Heart left ventricle (tissue), 16 donors: ENCODE measurements around the gene PEX19. TPM values are rescaled to one million over a fixed set of nuclear protein-coding genes. Genes with fewer than 3 reads are reported as not detected.

ENCODE experiments used
- ATAC-seq, 4 donors: fragments of 200-7000 bp; cut with Tn5 transposase; one replicate each; pipeline ENCODE4 v1.9.1; 2020 to 2022; ENCODE audit warnings: moderate library complexity in 4 of 4, mild to moderate bottlenecking in 3 of 4, moderate number of reproducible peaks in 1 of 4
- DNase-seq, 5 donors: peaks; one replicate each; pipeline ENCODE4 v3.0.0-alpha.2; 2020
- H3K27ac ChIP-seq, 12 donors: fragments of 200-600 bp; sonication (generic) in 4 of 12; one replicate each; pipeline versions ENCODE4 v1.5.0 to v1.8.0; 2016 to 2022; ENCODE audit warnings: mild to moderate bottlenecking in 2 of 12
- H3K27me3 ChIP-seq, 9 donors: fragments of 200-600 bp; sonication (generic) in 2 of 9; one replicate each; pipeline versions ENCODE4 v1.5.1 to v1.8.0; 2016 to 2022; ENCODE audit warnings: mild to moderate bottlenecking in 3 of 9
- H3K36me3 ChIP-seq, 9 donors: fragments of 200-600 bp; sonication (generic) in 2 of 9; one replicate each; pipeline versions ENCODE4 v1.5.0 to v1.8.0; 2018 to 2022; ENCODE audit warnings: mild to moderate bottlenecking in 2 of 9
- H3K4me1 ChIP-seq, 12 donors: fragments of 200-600 bp; sonication (generic) in 4 of 12; one replicate each; pipeline versions ENCODE4 v1.5.0 to v1.8.0; 2016 to 2022; ENCODE audit warnings: mild to moderate bottlenecking in 3 of 12
- H3K4me3 ChIP-seq, 12 donors: fragments of 200-600 bp; sonication (generic) in 4 of 12; one replicate each; pipeline versions ENCODE4 v1.5.0 to v1.8.0; 2017 to 2022; ENCODE audit warnings: mild to moderate bottlenecking in 9 of 12, moderate library complexity in 4 of 12
- H3K9me3 ChIP-seq, 12 donors: fragments of 200-600 bp; sonication (generic) in 4 of 12; one replicate each; pipeline versions ENCODE4 v1.5.0 to v1.8.0; 2016 to 2022; ENCODE audit warnings: mild to moderate bottlenecking in 1 of 12
- POLR2A ChIP-seq, 2 donors: fragments of 450-650 bp; IDR thresholded peaks; one replicate each; pipeline ENCODE4 v1.6.1; 2017; ENCODE audit warnings: antibody characterized with exemption in 2 of 2, mild to moderate bottlenecking in 2 of 2, moderate library complexity in 2 of 2
- WGBS, 4 donors: extraction: QIAGEN DNeasy Blood & Tissue Kit in 2 of 4; methylation state at CpG; one replicate each; pipeline versions ENCODE4 v1.1.5 to v1.1.7; 2013 to 2018; 5-methylcytosine and 5-hydroxymethylcytosine counted together
- intact Hi-C, 10 donors: fragments of 100-400 bp; cut with DNase I; formaldehyde crosslinking; loops; one replicate each; pipeline versions ENCODE4 v1.11.1 to v1.14.2; 2022
- polyA plus RNA-seq, 2 donors: library from polyadenylated mRNA; stranded (reverse); fragments of 200-250 nt; gene quantifications; one replicate each; pipeline ENCODE4 v1.2.3, GENCODE V29; 2013
- total RNA-seq, 9 donors: library from RNA; depleted of rRNA in 2 of 9; stranded (reverse); fragments of >200 nt in 2 of 9; fragmentation: NEBNext Ultra II Directional in 3 of 9; extraction: Animal tissue kit (Norgen Biotek cat#: 25700) in 3 of 9; gene quantifications; one replicate each; pipeline versions ENCODE4 v1.1.0 to v1.2.4, GENCODE V29; 2016 to 2023
- TF ChIP-seq, protein P1 (sequence below), 12 donors: fragments of 200-600 bp; sonication (generic) in 4 of 12; IDR thresholded peaks; one replicate each; pipeline versions ENCODE4 v1.5.0 to v1.8.0; 2018 to 2022; ENCODE audit warnings: antibody characterized with exemption in 12 of 12, mild to moderate bottlenecking in 5 of 12
- donor health status: ischemic (EF 13 %, LVEDD 7.1; RV severe dilation, severe dysfunction).
- donor health status: healthy with polysubstance abuse.
- donor health status: DM: no; HTN: yes; CAD: no.
- donor health status: DM: no; HTN: no; CAD: no.
- donor health status: ischemic (EF 25% LVEDD 6.9; RV normal size, moderate dysfunction).
- donor health status: ischemic (EF 25% LVEDD 5.7; RV mildly dilated, moderate dysfunction).
- donor health status: healthy.
- donor health status: DM: yes; HTN: yes; CAD: no.
- donor health status: ischemic (EF 35%, LVEDD 5.7; RV mildly dilated, moderate dysfunction).
- donor health status: nonischemic (EF 11% LVEDD 7.7; RV severe dilation, severe dysfunction).
- donor health status: DM: yes; HTN: yes; CAD: no.
- donor health status: PGD.
- donor health status: ischemic (EF 29% LVEDD 5.4; RV normal size, mild dysfunction).
- donor health status: nonischemic (EF 23%, LVEDD 6.1; RV moderate dilation, normal function).

Gene PEX19
- total and polyA plus RNA-seq, 11 donors, result 22.5 to 105 (median 85.3) TPM

DNA sequence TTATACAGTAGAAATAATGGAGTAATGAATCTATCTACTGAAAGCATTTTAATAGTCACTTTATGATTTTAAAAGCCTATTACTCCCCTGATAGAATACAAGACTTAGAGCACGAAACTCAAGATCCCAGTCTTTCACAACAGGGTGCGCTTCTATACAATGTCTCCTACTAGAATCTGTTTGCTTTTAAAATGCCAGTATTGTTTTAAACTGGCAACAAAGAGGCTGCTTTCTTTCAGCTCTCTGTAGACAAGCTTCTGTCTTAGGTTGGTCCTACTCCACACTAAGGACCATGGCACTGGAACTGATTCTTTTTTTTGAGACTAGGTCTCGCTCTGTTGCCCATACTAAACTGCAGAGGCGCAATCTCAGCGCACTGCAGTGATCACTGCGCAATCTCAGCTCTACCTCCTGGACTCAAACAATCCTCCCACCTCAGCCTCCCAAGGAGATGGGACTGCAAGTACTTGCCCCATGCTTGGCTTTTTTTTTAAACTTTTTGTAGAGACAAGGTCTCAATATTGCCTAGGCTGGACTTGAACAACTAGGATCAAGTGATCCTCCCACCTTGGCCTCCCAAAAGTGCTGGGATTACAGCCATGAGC is 27.4 kb downstream of the PEX19 start:
- TF ChIP-seq, protein P1, sequence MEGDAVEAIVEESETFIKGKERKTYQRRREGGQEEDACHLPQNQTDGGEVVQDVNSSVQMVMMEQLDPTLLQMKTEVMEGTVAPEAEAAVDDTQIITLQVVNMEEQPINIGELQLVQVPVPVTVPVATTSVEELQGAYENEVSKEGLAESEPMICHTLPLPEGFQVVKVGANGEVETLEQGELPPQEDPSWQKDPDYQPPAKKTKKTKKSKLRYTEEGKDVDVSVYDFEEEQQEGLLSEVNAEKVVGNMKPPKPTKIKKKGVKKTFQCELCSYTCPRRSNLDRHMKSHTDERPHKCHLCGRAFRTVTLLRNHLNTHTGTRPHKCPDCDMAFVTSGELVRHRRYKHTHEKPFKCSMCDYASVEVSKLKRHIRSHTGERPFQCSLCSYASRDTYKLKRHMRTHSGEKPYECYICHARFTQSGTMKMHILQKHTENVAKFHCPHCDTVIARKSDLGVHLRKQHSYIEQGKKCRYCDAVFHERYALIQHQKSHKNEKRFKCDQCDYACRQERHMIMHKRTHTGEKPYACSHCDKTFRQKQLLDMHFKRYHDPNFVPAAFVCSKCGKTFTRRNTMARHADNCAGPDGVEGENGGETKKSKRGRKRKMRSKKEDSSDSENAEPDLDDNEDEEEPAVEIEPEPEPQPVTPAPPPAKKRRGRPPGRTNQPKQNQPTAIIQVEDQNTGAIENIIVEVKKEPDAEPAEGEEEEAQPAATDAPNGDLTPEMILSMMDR (IDR thresholded peaks at IDR 0.05), result no peak
- no peak for TF ChIP-seq POLR2A (IDR thresholded peaks at IDR 0.05)
- DNase-seq, result no peak
- WGBS, 4 donors, result 88 to 96% (median 94%) methylated on average over 6 of the region's 6 CpGs
- peaks cover 0 to 63% (median 50%) of the 10 kb centered on the region in 12 donors for H3K4me1 ChIP-seq
- no peaks in the 10 kb centered on the region for H3K9me3 ChIP-seq
- peaks cover 0 to 32% (median 13%) of the 10 kb centered on the region in 9 donors for H3K36me3 ChIP-seq
- H3K27ac ChIP-seq, result peak overlapping the region in 6 of 12 donors; percentile 2 to 36 (median 14)
- intact Hi-C loops, result loop anchor here in 2 of 10 donors (5.0 to 10.0 kb wide), 2 partner anchors 50 to 153 kb away; partner anchors contain the start of gene PEA15 (in 1 of the 2)
- no peak for ATAC-seq
- no peak overlapping the region for H3K4me3 ChIP-seq
- H3K27me3 ChIP-seq, result no peaks in the 10 kb centered on the region

DNA sequence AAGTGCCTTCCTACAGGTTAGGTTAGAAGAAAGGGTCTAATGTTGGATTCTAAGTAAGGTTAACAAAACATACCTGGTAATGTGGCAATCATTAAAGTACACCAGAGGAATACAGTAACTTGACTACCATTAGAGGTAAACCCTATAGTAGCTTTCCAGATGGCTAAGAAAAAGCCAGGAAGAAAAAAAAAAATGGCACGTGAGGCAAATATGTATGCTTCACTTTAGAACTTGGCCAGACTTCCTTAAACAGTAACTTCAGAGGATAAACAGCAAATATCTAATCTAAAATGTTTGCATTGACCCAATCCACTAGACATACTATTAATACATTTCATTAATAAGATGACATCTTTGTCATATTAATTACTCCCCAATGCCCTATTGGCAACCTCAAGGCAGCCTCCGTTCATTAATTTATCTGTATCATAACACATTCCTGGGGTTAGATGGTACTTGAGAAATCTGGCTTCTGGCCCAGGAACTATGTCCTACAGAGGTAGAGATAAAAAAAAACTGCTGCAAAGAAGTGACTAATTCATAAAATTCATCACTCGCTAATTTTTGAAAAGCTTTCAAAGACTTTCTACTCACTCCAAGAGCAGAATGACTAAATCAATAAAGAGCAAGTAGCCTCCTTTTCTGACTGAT is 28.4 kb downstream of the PEX19 start:
- Histone ChIP-seq H3K27ac (peak overlapping the region in 8 of 12 donors; percentile 9 to 36 (median 22)), H3K36me3 (peaks cover 0 to 32% (median 13%) of the 10 kb centered on the region in 9 donors), H3K27me3 (no peaks in the 10 kb centered on the region), H3K4me3 (no peak overlapping the region), H3K4me1 (peaks cover 0 to 68% (median 53%) of the 10 kb centered on the region in 12 donors), H3K9me3 (no peaks in the 10 kb centered on the region)
- intact Hi-C loops, result loop anchor here in 2 of 10 donors (5.0 to 10.0 kb wide), 2 partner anchors 49 to 152 kb away; partner anchors contain the start of gene PEA15 (in 1 of the 2)
- ATAC-seq (no peak), DNase-seq (no peak)
- no peak for TF ChIP-seq POLR2A (IDR thresholded peaks at IDR 0.05)
- TF ChIP-seq, protein P1 (IDR thresholded peaks at IDR 0.05), result no peak
- WGBS, 4 donors, result 23 to 35% (median 27%) methylated on average over 3 of the region's 3 CpGs

DNA sequence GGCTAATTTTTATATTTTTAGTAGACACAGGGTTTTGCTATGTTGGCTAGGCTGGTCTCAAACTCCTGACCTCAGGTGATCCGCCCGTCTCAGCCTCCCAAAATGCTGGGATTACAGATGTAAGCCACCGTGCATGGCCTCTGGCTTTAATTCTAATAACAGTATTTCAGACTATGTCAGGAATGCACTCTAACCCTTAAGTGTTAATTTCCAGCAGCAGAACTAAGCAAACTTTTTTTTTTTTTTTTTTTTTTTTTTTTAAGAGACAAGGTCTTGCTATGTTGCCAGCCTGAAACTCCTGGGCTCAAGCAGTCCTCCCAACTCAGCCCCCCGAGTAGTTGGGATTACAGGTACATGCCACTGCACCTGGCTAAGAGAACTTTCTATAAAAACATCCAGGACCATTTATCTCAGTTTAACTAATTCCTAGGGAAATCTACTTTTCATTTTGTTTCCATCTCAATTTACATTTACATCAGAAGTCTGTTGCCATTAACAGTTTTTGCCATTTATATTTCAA is 29.1 kb downstream of the PEX19 start:
- intact Hi-C loops, result loop anchor here in 2 of 10 donors (5.0 to 10.0 kb wide), 2 partner anchors 49 to 151 kb away; partner anchors contain the start of gene PEA15 (in 1 of the 2)
- ATAC-seq (no peak), DNase-seq (no peak)
- H3K27ac ChIP-seq, result peak overlapping the region in 6 of 12 donors; percentile 9 to 36 (median 22)
- no peaks in the 10 kb centered on the region for H3K9me3 ChIP-seq
- H3K4me3 ChIP-seq, result no peak overlapping the region
- peaks cover 0 to 68% (median 53%) of the 10 kb centered on the region in 12 donors for H3K4me1 ChIP-seq
- H3K27me3 ChIP-seq, result no peaks in the 10 kb centered on the region
- TF ChIP-seq POLR2A (IDR thresholded peaks at IDR 0.05), result no peak
- TF ChIP-seq, protein P1 (IDR thresholded peaks at IDR 0.05), result no peak
- peaks cover 0 to 32% (median 13%) of the 10 kb centered on the region in 9 donors for H3K36me3 ChIP-seq
- 68 to 79% (median 75%) methylated on average over 4 of the region's 4 CpGs for WGBS, 4 donors
